ENCODE data around the gene C1QTNF1.
"Not testable (repeated sequence)": the region's sequence is repeated elsewhere in the genome, so short reads cannot be mapped to it uniquely, and the experiment has no call there.

C1QTNF1 gene

GRCh38 chr17:79057737-79058385, 33.9 kb downstream of the C1QTNF1 start:
- no peak for DNase-seq

DNA sequence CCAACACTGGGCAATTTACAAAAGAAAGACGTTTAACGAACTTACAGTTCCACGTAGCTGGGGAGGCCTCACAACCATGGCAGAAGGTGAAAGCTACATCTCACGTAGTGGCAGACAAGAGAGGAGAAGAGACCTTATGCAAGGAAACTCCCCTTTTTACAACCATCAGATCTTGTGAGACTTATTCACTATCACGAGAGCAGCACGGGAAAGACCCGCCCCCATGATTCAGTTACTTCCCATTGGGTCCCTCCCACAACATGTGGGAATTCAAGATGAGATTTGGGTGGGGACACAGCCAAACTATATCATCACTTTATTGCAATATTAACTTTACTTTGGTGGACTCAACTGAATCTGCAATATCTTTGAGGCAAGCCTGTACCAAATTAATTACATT, 38.7 kb downstream of the C1QTNF1 start:
- DNase-seq, result no peak

DNA sequence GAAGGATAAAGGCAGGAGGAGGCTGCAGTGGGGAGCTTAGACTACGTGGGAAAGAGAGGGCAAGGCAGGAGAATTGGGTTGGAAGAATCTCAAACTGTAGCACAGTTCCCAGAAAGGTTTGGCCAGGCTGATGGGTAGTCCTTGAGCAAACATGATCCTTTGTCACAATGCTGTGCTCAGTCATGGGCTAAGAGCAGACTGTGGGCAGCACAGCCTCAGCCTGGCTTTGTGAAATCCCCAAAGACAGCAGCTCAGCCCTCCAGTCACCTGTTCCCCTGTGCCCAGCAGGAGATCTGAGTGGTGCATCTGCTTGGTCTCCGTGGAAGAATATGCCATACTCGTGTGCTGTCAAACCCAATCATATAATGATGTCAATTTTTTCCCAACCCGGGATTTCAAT, 40.1 kb downstream of the C1QTNF1 start:
- no peak for DNase-seq

GRCh38 chr17:79065105-79065670, 41.2 kb downstream of the C1QTNF1 start:
- peak; percentile 63 to 74 for DNase-seq

GRCh38 chr17:79066963-79067362, 43.0 kb downstream of the C1QTNF1 start:
- no peak for DNase-seq

GRCh38 chr17:79070266-79070880, 46.4 kb downstream of the C1QTNF1 start:
- DNase-seq, result no peak

DNA sequence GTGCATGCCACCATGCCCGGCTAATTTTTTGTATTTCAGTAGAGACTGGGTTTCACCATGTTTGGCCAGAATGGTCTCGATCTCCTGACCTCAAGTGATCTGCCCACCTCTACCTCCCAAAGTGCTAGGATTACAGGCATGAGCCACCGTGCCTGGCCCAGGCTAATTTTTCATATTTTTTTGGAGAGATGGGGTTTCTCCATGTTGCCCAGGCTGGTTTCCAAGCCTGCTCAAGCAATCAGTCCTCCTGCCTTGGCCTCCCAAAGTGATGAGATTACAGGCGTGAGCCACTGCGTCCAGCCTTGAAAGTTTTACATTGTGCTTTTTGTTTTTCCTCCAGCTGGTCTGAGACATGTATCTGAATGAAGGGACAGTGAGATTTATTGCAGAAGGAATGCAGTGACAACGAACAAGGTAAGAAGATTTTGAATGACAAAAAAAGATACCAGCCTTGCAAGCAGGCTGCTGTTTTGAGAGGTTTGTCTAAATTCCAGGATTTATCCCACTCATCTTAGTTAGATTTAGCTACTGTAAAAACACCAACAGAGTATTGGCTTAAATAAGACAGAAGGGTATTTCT, 47.3 kb downstream of the C1QTNF1 start:
- no peak for DNase-seq

GRCh38 chr17:79072544-79072943, 48.6 kb downstream of the C1QTNF1 start:
- no peak for DNase-seq

DNA sequence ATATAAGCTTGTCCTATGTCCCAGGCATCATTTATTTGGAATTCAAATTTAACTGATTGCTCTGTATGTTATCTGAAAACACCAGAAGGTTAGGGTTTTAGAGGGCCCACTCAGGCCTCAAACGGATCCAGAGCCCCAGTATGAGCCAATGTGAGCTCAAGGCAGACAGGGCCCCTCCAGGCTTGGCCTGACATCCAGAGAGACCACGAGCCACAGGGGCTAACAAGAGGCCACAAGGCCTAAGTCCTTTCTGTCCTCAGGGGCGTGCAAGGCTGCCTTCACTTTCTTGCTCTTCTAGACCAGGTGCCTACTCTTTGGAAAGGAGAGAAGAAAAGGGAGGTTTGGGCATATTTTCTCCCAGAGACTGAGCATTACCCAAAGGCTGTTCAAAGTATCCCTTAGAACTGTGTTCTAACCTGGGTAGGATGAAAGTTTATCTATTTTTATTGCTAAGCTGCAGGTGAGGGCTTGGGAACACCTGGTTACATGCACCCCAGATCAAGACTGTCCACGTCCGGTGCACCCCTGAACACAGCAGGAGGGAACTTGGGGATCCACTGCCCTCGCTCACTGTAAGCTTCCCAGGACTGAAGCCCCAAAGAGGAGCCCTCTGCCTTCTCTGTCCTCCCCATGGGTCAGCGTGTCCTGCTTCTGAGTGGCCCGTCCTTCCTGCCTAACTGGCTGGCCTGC, 49.2 kb downstream of the C1QTNF1 start:
- DNase-seq, result no peak

DNA sequence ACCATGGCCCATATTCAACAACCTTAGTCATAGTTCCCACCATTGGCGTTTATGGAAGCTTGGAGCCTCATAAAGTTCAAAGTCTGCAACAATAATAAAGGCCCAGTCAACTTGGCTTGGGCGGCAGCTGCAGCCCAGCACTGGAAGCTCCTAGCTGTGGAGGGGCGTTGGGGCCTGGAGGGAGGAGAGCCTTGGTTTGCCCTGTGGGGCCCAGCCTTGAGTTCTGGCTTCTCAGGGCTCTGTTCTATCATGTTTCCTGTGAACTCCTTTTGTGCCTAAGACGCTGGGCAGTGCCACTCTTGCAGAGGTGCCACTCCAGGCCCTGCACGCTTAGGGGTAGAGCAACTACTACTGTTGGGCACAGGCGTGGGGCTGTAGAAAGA, 49.7 kb downstream of the C1QTNF1 start:
- no peak for DNase-seq

GRCh38 chr17:79074121-79074648, 50.2 kb downstream of the C1QTNF1 start:
- not testable (repeated sequence) for DNase-seq

DNA sequence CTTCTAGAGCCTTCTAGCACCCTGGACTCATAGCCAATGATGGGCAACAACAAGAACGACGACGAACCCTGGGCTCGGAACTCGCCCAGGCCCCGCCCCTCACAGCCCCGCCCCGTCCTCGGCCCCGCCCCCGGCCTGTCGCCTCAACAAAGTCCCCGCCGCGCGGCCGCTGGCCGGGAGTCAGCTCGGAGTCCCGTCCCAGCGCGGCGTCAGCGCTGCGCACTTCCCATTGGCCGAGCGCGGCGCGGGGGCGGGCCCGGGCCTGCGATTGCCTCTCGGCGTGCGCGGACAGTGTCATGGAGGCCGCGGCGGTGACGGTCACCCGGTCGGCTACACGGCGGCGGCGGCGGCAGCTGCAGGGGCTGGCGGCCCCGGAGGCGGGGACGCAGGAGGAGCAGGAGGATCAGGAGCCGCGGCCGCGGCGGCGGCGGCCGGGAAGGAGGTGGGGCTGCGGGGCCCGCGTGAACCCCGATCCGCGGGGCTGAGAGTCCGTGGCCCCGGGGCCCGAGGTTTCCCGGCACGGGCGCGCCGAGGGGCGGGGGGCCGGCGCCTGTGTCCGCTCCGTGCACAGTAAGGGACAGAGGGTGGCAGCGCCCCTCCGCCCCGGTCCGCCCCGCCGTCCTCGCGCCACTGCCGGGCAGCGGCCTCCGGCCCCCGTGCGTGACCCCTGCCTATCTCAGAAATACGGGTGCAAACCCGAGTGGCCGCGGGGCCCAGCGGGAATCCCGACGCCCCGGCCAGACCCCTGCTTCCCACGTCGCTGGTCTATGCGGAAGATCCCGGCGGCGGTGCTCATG, 50.9 kb downstream of the C1QTNF1 start, which contains the start of gene ENGASE:
TSS of gene ENGASE (plus strand) at position 176 of the 797 bp plus-strand sequence. CDS start at position 297, 121 bp downstream.
- peak; percentile 91 to 92 for DNase-seq

GRCh38 chr17:79075446-79075750, 51.4 kb downstream of the C1QTNF1 start:
- peak in 1 of 2 experiments; percentile 17 for DNase-seq

GRCh38 chr17:79075861-79076406, 52.0 kb downstream of the C1QTNF1 start:
- no peak for DNase-seq

DNA sequence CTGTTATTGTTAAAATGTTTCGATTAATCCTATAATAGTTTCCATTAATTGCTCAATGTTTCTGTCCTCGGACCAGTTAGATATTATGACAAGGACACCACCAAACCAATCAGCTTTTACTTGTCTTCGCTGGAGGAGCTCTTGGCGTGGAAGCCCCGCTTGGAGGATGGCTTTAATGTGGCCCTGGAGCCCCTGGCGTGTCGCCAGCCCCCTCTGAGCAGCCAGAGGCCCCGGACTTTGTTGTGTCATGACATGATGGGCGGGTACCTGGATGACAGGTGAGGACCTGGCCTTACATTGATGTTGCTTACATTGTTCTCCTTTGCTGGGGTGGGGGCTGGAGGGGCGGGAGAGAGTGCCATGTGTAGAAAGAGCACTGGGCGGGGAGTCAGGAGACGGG, 53.6 kb downstream of the C1QTNF1 start:
- DNase-seq, result no peak

DNA sequence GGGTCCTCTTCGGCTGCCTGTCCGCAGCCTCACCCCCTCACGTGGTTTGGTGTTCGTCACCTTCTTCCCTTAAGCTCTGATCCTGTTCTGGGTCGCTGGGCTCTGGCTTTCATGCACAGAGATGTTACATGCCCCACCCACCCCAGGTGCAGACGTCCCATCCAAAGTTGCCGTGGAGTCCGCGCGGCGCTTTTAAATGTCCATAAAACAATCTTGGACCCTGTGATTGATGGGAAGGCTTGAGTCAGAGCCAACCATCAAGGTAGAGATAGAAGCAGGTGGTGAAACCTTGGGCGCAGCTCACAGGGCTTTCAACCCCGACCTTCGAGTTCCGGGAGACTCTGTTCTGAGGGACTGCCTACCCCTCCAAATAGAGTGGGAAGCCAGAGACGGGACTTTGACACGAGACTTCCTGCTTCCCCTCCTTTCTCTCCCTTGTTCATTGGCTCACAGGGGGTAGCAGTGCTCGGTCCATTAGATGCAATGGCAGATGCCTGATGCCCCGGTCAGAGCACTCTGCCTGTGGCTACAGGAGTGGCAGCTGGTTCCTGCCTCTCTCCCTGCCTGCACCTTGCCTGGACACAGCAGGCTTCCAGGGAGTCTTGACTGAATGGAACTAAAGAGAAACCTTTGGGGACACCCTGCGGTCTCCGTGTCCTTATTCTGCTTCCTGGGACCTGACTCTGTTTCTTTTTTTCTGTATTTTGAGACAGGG, 54.7 kb downstream of the C1QTNF1 start:
- no peak for DNase-seq

DNA sequence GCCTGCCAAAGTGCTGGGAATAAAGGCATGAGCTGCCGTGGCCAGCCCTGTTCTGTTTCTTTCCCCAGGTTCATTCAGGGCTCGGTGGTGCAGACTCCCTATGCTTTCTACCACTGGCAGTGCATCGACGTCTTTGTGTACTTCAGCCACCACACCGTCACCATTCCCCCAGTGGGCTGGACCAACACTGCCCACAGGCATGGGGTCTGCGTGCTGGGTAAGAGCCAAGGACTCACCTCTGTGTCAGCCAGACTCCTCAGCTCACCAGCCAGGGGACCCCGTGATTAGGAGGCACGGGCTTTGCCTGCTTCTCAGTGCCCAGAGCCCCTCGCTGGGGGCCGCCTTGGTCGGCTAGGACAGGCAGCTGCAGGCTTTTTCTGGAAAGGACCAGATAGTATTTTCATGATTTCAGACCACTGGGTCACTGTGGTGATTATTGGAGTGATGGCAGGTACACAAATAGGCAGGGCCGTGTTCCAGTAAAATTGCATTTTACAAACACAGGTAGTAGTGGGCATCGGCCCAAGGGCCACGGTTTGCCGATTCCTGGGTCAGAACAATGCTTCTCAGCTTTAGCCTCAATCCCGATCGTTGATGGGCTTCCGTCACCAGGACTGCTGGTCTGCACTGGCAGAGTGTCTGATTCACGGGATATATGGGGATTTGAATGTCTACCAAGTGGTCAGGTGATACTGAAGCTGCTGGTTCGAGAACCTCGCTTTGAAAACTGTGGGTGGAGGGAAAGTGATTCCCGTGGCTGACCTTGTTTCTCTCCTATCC, 55.6 kb downstream of the C1QTNF1 start:
- no peak for DNase-seq

GRCh38 chr17:79080349-79080748, 56.4 kb downstream of the C1QTNF1 start:
- DNase-seq, result no peak

GRCh38 chr17:79080761-79081290, 56.9 kb downstream of the C1QTNF1 start:
- DNase-seq, result no peak

- DNase-seq, result no peak
Measured at GRCh38 chr17:79081571-79082276, 57.8 kb downstream of the C1QTNF1 start.
